ENCODE results near the gene DYRK1B.

Gene DYRK1B

GRCh38 chr19:39795001-39795400 is 39.0 kb downstream of the DYRK1B start:
- no peak overlapping the region for H3K4me3 ChIP-seq (ENCODE audit: low read depth in 1 of 2, low read length in 1 of 2)
- peaks cover 28% of the 10 kb centered on the region for H3K27me3 ChIP-seq
- H3K4me1 ChIP-seq (ENCODE audit: control insufficient read depth in 1 of 2, insufficient read depth in 1 of 2, low read depth in 1 of 2, low read length in 1 of 2), result peaks cover 0 to 5% of the 10 kb centered on the region in 2 experiments
- H3K27ac ChIP-seq, result no peak overlapping the region
- no peaks in the 10 kb centered on the region for H3K36me3 ChIP-seq
- no peak for TF ChIP-seq CTCF (IDR thresholded peaks at IDR 0.05)
- H3K9me3 ChIP-seq, result no peaks in the 10 kb centered on the region

GRCh38 chr19:39792999-39793546 is 40.9 kb downstream of the DYRK1B start:
- Histone ChIP-seq H3K4me3 (ENCODE audit: low read depth in 1 of 2, low read length in 1 of 2) (peak overlapping the region; percentile 39 to 42), H3K9me3 (peaks cover 4% of the 10 kb centered on the region), H3K27me3 (peaks cover 24% of the 10 kb centered on the region), H3K36me3 (no peaks in the 10 kb centered on the region), H3K4me1 (ENCODE audit: control insufficient read depth in 1 of 2, insufficient read depth in 1 of 2, low read depth in 1 of 2, low read length in 1 of 2) (peaks cover 0 to 5% of the 10 kb centered on the region in 2 experiments), H3K27ac (no peak overlapping the region)
- TF ChIP-seq CTCF (IDR thresholded peaks at IDR 0.05), result peak; percentile 64

- Histone ChIP-seq H3K27ac (no peak overlapping the region), H3K27me3 (peaks cover 35% of the 10 kb centered on the region), H3K4me1 (ENCODE audit: control insufficient read depth in 1 of 2, insufficient read depth in 1 of 2, low read depth in 1 of 2, low read length in 1 of 2) (peaks cover 0 to 5% of the 10 kb centered on the region in 2 experiments), H3K36me3 (no peaks in the 10 kb centered on the region), H3K4me3 (ENCODE audit: low read depth in 1 of 2, low read length in 1 of 2) (no peak overlapping the region), H3K9me3 (peaks cover 4% of the 10 kb centered on the region)
- TF ChIP-seq CTCF (IDR thresholded peaks at IDR 0.05), result no peak
These were observed 45.7 kb downstream of the DYRK1B start for GRCh38 chr19:39788244-39788643.

GRCh38 chr19:39780894-39781293 is 53.1 kb downstream of the DYRK1B start:
- Histone ChIP-seq H3K4me1 (ENCODE audit: control insufficient read depth in 1 of 2, insufficient read depth in 1 of 2, low read depth in 1 of 2, low read length in 1 of 2) (no peaks in the 10 kb centered on the region), H3K4me3 (ENCODE audit: low read depth in 1 of 2, low read length in 1 of 2) (no peak overlapping the region), H3K36me3 (no peaks in the 10 kb centered on the region), H3K9me3 (no peaks in the 10 kb centered on the region), H3K27me3 (peaks cover 52% of the 10 kb centered on the region), H3K27ac (no peak overlapping the region)
- TF ChIP-seq CTCF (IDR thresholded peaks at IDR 0.05), result no peak

- H3K4me3 ChIP-seq (ENCODE audit: low read depth in 1 of 2, low read length in 1 of 2), result no peak within 1 kb of the TSS
- H3K9me3 ChIP-seq, result no peaks in the 10 kb centered on the region
- H3K27me3 ChIP-seq, result peaks cover 47% of the 10 kb centered on the region
- H3K27ac ChIP-seq, result no peak within 1 kb of the TSS
- H3K4me1 ChIP-seq (ENCODE audit: control insufficient read depth in 1 of 2, insufficient read depth in 1 of 2, low read depth in 1 of 2, low read length in 1 of 2), result no peaks in the 10 kb centered on the region
- no peak for TF ChIP-seq CTCF (IDR thresholded peaks at IDR 0.05)
- H3K36me3 ChIP-seq, result no peaks in the 10 kb centered on the region
These were observed 55.2 kb downstream of the DYRK1B start, which contains the start of gene LEUTX for GRCh38 chr19:39778763-39779162. LEUTX (plus strand) TSS chr19:39778854; CDS start chr19:39778921, 67 bp downstream.
